GM21737 (cell line): ENCODE measurements around the gene RPP21.
A peak's percentile ranks its signal among the peaks of the same experiment; 100 is the strongest.

Source experiments
- ATAC-seq: cut with Tn5 transposase; IDR thresholded peaks from one replicate; pipeline ENCODE4 v1.9.1; 2021; ENCODE audit warnings: mild to moderate bottlenecking, moderate library complexity; ENCODE audit not compliant: unreplicated experiment

Gene RPP21

DNA sequence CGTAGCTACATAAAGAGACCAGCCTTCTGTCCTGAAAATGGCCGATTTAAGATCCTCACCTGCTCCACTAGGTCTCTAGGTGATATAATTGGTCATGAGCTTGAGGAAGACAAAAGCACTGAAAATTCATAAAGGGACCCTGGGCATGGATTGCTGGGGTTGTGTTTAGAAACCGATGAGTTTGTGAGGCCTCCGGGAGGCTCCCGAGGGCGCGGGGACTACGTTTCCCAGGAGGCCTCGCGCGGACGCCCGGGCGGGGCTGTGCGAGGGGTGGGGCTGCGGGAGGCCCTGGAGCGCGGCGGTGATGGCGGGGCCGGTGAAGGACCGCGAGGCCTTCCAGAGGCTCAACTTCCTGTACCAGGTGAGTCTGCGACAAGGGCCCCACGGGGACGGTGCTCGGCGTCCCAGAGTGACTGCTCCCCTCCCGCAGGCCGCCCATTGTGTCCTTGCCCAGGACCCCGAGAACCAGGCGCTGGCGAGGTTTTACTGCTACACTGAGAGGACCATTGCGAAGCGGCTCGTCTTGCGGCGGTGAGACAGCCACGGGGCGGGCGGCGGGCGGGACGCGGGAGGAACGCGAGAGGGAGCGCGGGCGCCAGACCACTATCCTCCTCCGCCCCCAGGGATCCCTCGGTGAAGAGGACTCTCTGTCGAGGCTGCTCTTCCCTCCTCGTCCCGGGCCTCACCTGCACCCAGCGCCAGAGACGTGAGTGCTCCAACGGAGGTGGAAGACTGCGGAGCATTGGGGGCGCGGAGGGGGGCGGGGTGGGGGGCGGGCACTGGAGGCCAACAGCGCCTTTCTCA, at the start of gene RPP21:
Gene RPP21, plus strand, starts transcription at position 289 of the 804 bp plus-strand sequence. Its CDS starts 16 bp downstream, at position 305.
- ATAC-seq = peak; percentile 95

GRCh38 chr6:30295837-30296236, 49.1 kb upstream of the RPP21 start:
- ATAC-seq = no peak

DNA sequence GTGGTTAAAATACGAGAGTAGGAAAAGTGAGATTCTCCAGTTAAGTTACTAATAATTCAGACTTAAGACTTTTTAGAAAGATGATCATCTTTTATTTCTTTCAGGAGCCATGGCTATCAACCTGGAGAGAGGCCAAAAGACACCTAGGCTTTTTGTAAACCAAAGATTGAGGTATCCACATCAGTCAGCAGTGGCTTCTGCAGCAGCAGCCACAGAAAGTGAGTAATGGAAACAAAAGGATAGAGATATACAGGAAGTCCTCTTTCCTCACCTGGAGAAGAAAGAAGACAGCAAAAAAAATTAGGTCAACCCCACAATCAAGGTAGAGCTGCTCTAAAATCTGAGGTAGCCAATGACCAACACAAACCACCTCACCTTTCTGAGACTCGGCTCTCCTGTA, 41.0 kb upstream of the RPP21 start:
- ATAC-seq = no peak

GRCh38 chr6:30311101-30311500, 33.9 kb upstream of the RPP21 start:
- ATAC-seq = no peak

- ATAC-seq = no peak
These were observed 33.3 kb upstream of the RPP21 start for GRCh38 chr6:30311671-30312070.

- no peak for ATAC-seq
These were observed 32.7 kb upstream of the RPP21 start for GRCh38 chr6:30312266-30312665.

DNA sequence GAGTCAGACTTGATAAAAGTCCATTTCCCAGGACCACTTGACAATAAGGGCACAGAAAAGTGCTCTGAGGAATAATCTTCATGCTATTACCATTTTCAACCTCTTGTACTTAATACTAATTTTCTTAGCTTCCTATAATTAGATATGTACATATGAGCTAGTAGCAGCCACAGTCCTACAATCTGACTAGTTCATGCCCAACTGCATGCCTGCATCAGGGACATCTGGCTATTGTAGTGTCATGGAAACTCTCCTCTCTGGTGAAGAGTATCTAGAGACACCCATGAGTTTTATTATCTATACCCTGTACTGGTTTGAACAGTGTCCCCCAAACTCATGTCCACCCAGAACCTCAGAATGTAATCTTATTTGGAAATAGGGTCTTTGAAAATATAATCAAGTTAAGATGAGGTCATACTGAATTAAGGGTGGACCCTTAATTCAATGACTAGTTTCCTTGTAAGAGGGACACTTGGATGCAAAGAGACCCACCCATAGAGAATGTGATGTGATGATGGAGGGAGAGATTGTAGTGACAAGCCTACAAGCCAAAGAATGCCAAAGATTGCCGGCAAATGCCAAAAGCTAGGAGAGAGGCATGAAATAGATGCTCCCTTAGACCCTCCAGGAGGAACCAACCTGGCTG, 32.2 kb upstream of the RPP21 start:
- ATAC-seq = no peak

- no peak for ATAC-seq
These were observed 29.8 kb upstream of the RPP21 start for GRCh38 chr6:30315156-30315555.

GRCh38 chr6:30317913-30318589, 26.9 kb upstream of the RPP21 start:
- no peak for ATAC-seq

DNA sequence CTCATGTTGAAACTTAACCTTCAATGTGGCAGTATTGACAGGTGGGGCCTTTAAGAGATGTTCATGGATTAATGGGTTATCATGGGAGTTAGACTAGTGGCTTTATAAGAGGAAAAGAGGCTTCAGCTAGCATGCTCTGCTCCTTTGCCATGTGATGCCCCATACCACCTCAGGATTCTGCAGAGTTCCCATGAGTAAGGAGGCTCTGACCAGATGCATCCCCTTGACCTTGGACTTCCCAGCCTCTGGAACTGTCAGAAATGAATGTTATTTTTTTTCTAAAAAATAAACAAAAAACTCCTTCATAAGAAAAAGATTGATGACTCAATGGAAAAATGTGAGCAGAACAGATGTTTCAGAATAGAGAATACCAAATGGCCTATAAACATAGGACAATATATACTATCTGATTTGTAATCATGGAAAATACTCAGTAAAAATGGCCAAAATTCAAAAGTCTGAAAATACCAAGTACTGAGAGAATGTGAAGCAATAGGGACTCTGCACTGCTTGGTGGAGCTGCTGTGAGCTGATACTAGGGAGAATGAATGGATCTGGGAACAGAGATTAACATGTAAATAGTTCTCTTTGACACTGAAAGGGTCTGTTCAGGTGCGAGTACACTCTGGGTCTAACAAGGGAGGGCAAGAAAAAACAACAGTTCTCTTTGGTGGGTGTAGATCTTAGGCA, 25.7 kb upstream of the RPP21 start:
- ATAC-seq = no peak

DNA sequence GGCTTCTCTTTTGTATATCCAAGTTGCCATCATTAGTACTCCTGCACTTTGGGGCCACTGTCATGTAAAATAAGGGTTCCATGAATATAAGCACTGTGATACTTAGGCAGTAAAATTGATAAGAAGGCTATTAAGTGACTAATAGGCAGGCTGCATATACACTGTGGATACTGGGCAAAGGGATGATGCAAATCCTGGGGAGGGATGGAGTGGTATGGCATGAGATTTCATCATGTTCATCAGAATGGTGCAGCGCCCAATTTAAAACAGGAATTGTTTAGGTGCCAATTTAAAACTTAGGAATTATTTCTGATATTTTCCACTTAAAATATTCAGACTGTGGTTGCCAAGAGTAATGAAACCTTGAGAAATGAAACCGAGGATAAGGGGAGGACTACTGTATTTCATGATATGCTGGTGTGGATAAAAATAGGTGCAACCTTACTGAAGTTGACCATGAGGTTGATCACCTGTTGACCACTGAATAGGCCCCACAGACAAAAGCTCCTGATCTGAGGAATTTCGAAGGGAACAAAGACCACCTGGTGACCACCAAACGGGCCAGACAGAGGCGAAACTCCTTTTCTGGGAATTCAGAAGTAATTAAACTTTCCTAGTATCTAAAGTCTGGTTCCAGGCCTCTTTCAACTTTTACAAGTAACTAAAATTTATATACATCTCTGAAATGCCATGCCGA, 23.1 kb upstream of the RPP21 start:
- ATAC-seq = no peak

DNA sequence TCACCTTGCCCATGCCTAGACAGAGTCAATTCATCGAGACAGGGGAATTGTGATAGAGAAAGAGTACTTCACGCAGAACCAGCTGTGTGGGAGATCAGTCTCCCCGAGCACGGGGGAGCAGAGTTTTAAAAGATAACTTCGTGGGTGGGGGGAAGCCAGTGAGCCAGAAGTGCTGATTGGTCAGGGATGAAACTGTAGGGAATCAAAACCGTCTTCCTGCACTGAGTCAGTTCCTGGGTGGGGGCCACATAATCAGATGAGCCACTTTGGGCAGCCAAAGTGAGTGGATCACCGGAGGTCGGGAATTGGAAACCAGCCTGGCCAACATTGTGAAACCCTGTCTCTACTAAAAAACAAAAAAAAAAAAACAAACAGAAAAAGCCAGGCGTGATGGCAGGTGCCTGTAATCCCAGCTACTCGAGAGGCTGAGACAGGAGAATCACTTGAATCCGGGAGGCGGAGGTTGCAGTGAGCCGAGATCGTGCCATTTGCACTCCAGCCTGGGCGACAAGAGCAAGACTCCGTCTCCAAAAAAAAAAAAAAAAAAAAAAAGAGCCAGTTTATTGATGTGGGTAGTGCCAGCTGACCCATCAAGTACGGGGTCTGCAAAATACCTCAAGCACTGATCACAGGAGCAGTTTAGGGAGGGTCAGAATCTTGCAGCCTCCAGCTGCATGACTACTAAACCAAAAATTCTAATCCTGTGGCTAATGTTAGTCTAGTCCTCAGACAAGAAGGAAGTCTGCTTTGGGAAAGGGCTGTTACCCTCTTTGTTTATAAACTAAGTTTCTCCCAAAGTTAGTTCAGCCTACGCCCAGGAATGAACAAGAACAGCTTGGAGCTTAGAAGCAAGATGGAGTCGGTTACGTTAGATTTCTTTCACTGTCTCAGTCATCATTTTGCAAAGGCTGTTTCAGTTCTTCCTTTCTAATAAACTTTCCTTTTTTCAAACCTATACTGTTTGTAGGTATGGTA, 22.1 kb upstream of the RPP21 start:
- ATAC-seq = no peak

- no peak for ATAC-seq
These were observed 21.1 kb upstream of the RPP21 start for GRCh38 chr6:30323806-30324205.

DNA sequence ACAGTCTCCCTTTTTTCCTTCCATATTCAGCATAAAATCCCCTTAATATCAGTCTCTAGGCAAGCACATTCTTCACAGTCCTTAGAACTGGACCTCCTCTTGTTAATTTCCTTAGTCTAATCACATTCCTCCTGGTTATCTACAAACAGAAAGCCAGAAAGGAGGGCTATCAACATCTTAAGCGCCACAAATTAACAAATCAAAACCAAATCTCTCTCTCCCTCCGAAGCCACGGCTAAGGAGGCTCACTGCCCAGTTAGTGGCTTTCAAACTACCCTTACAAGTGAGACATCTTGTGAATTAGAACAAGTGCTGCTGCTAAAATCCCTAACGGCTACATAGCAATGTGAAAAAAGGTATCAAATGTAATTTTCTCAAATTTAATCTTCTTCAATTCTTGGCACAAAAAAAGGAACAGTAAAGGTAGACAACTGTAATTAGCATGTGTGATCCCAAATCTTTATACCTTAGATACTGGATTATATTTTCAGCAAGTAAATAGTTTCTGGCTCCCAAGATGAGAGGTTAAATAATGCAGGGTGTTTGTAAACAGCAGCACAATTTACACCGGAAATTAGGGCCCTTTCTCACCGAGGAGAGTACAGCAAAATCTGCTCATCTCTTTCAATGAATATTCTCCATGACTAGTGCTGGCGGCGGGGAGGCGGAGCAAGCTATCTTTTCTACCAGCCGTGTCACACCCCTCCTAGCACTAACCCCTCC, 19.6 kb upstream of the RPP21 start:
- ATAC-seq = peak; percentile 46

DNA sequence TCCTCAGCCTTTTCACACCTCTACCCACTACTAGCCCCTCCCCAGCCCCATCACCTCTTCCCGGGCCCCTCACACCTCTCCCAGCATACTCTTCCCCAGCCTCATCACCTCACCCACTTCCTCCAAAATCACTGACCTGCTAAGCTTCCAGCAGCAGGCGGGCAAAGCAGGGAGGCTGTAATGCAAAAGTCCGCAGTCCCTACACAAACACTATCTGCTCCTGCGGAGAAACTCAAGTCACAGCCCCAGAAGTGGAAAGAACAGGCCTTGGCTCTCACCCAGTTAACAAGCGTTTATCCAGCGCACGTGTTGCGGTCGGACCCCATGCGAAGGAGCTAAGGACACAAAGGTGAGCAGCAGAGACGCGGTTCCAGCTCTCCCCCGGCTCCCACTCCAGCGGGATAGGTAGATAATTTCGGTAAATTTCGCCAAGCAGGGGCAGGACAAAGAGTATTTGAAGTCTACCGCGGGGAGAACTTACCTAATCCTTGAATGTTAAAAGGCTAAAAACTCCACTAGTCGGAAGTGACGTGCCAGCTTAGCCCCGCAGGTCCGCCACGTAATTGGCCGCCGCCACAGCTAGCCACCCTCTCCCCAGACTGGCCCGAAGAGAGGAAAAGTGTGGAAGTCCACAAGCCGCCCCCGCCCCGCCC, 19.0 kb upstream of the RPP21 start:
- peak; percentile 34 for ATAC-seq

GRCh38 chr6:30326526-30327231, 18.3 kb upstream of the RPP21 start, which contains the start of gene TRIM39:
TRIM39 (plus strand) TSS chr6:30326927; CDS start chr6:30329318, 2,391 bp downstream.
- peak; percentile 63 for ATAC-seq

DNA sequence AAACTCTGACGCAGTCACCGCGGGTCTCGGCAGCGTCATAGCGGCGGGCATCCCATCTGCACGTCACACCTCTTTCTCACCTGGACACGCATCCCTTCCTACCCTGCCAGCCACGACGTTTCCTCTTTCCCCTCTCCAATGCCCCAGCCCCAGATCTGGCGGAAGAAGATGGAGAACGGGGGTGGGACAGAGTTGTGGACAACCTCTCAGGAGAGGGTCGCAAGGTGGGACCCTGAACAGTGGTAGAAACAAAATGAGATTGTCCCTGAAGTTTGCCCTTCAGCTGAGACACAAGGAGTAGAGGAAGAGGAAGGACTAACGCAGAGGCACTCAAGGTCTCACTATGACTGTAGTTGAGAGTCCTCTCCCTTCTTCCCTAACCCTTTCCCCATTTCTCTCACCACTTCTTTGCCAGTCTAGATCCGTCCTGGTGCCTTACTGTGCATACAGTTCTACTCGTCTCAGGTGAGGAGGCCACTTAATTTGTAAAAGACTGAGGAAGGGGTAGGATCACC, 17.7 kb upstream of the RPP21 start:
- no peak for ATAC-seq
